Left colon (tissue), 2 donors: ENCODE data around the gene ZNF774. TPM values are rescaled to one million over a fixed set of nuclear protein-coding genes. Genes with fewer than 3 reads are reported as not detected.
A peak's percentile ranks its signal among the peaks of the same experiment; 100 is the strongest.
"Not testable (repeated sequence)": the region's sequence is repeated elsewhere in the genome, so short reads cannot be mapped to it uniquely, and the experiment has no call there.

Experiments used
- ATAC-seq: fragments of 200-7000 bp; cut with Tn5 transposase; one replicate; pipeline ENCODE4 v1.9.1; 2020; ENCODE audit warnings: mild to moderate bottlenecking, moderate library complexity
- DNase-seq, 2 donors: peaks; one replicate each; pipeline ENCODE4 v3.0.0-alpha.2; 2020
- intact Hi-C, 2 donors: fragments of 100-400 bp; cut with DNase I in 1 of 2; cut with micrococcal nuclease in 1 of 2; formaldehyde crosslinking; loops; one replicate each; pipeline versions ENCODE4 v1.11.2 to v1.14.0; 2022; cut with DNase I, micrococcal nuclease
- total RNA-seq, 2 donors: library from RNA; stranded (reverse); fragmentation: NEBNext Ultra II Directional; extraction: Animal tissue kit (Norgen Biotek cat#: 25700); gene quantifications; one replicate each; pipeline ENCODE4 v1.2.1, GENCODE V29; 2021
- donor health status: DM: no; HTN: no; CAD: no.
- donor health status: DM: yes; HTN: yes; CAD: no.

Gene ZNF774
- total RNA-seq, 2 donors from 2014 or later: 14.7 to 21.2 TPM

DNA sequence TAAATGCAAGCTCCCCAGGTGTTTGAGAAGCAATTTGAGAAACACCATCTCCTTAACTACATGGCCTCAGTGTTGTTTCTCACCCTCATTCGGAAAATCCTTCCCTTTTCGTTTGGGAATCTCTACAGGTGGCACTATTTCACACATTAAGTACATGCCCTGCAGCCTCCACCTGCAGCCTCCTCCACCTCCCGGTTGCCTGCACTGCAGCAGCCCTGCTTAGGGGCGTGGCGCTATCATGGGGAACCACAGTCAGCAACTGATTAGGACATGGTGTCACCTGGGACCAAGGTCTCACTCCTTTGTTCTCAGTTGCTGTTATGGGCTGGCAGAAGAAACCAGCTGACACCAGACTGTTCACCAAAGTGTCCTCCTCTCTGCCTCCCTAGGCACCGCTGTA is 11.7 kb upstream of the ZNF774 start:
- intact Hi-C loops: no loop called here
- peak; percentile 78 to 82 for DNase-seq
- peak; percentile 98 for ATAC-seq

DNA sequence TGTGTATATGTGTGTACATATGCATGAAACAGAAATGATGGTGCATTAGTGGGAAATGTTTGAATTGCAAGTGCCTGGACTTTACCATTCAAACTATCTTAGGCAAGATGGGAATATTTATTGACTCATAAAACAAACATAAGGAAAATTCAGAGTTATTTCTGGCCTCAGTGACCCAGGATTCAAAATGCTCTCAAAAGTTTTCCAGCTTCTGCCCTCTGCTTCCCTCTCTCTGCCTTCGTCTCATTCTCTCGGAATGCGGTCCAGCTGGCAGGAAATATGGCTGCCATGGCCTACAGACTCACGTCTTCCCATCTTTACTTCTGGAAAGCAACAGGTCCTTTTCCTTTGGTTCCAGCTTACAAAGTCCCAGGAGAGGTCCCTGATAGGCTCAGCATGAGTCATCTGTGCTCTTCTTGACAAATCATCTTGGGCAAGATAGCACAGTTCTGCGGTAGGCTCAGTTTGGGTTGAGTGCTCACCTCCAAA is 8.7 kb upstream of the ZNF774 start:
- intact Hi-C loops: no loop called here
- ATAC-seq: no peak
- no peak for DNase-seq

DNA sequence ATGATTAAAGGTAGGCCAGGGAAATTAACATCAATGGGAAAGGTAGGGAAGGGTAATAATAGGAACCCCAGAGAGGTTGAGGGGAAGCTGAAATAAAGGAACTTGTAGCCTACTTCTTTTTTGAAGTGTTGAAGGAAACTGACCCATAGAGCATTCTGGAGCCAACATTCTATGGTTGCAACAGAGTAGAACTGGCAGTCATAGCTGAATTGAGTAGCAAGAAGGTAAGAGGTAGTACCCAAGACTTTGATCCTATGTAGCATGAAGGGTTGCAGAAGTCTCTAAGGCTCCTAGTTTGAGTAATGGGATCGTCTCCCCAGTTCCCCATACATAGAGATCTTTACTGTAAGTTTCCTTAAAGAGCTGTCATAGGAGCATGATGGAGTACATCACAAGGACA is 7.4 kb upstream of the ZNF774 start:
- no peak for DNase-seq
- intact Hi-C loops: no loop called here
- ATAC-seq: no peak

DNA sequence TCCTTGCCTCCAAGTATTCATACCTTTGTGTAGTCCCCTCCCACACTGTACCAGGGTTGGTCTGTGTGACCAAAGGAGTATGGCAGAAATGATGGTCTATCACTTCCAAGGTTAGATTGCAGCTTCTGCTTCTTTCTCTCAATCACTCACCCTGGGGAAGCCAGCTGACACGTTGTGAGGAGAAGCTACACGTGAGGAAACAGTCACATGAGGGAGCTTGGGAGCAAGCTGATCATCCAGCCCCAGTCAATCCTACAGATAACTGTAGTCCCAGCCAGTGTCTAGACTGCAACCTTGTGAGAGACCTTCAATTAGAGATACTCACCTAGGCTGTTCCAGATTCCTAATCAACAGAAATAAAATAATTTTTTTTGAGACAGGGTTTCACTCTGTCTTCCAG is 6.2 kb upstream of the ZNF774 start:
- DNase-seq (no peak), ATAC-seq (no peak)
- intact Hi-C loops: no loop called here

DNA sequence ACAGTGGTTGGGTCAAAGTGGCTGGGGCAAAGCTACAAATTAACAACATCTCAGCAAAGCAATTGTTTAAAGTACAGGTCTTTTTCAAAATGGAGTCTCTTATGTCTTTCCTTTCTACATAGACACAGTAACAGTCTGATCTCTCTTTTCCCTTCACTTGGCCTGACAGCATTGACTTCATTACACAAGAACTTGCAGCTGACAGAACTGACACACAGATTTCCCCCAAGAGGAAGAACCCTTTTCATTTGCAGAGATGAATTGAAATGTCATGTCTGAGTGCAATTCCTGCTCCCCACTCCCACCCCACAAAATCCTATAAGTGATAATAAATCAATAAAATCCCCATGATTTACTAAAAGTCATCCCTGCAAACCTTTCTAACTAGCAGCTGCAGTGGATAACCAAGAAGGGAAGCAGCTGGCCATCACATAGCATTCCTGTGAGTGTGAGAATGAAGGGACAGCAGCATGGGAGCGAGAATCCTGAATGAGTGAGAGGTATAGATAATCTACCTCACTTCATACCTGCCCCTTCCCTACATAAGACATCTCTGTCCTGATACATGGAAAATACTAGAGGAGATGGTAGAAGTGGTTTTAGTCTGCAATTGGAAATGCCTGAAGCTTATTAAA is 4.5 kb upstream of the ZNF774 start:
- intact Hi-C loops, DNase-seq, ATAC-seq: not testable (repeated sequence)

DNA sequence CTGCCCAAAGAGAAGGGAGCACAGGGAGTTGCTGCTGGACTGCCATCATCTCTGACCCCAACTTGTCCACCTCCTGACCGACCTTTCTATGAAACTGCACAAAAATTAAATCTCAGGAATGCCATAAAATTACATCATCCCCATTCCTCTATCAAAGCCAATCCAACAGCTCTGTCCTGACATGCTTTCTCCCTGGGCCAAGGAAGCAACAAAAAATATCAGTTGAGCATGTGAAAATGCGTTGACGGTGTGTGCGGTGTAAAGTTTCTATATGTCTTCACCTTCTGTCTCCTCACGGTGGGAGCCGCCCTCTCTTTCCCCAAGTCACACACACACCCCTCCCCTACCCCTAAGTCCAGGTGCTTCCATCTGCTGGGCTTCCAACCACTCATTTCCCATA is 3.6 kb upstream of the ZNF774 start:
- intact Hi-C loops: no loop called here
- ATAC-seq: no peak
- no peak for DNase-seq

DNA sequence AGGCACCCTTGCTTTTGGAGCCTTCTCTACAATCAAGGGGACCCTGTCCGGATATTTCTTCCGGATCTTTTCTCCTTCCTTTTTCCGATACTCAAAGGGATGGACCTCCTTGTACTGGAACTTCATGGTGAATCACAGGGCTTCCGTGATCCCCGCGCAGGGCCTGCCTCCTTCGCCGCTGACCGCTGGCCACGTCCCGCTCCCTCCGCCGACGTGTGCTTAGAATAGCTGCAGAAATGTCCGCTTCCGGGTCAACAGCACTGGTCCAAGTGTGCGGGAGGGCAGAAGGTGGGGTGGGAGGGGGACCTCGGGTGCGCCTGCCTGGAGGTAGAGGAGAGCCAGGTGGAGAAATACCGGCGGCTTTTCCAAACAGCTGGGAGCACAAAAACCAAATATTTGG is 3.0 kb upstream of the ZNF774 start:
- ATAC-seq (no peak), DNase-seq (no peak)
- intact Hi-C loops: no loop called here

DNA sequence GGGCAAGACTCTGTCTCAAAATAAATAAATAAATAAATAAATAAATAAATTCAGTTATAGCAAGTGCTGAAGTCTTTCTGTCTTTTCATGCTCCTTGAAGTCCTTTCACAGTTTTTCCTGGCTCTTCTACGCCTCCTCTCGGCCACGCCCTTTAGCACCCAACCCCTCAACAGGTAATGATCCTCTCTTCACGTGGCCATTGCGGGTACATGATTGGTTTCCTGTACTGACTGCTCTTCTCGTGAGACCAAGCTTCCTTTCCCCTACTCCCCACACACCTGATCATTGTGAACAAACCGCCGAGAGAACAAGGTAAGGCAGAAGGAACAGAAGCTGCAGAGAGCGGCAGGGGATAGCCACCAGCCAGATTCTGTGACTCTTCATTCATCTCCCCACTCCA is 2.3 kb upstream of the ZNF774 start:
- DNase-seq: no peak
- no peak for ATAC-seq
- intact Hi-C loops: no loop called here

DNA sequence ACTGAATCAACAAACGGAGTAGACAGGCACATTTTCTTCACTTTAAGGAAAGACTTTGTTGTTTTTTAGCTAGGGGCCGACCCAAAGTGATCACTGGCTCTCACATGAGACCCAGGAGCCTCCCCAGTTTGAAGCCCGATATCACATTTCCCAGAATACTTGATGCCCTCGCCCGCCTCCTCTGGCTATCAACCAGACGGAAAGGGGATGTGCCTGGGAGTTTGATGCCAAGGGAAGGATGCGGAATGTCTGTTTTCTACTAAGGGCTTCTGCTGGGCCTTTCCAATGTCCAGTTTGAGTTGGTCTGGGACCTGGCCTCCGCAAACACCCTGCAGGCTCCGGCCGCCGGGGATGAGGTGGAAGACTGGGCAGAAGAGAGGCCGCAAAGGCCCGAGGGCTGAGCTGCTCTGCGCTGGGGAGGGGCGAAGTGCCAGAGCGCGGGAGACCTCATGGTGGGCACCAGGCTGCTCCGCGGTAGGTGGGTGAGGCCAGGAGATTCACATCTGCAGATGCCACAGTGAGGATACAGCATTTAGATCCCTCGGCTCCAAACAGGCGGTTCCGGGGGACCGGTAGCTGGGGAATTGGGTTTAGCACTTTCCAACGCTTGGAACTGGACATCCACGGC is 491 bp upstream of the ZNF774 start:
- ATAC-seq: no peak

DNA sequence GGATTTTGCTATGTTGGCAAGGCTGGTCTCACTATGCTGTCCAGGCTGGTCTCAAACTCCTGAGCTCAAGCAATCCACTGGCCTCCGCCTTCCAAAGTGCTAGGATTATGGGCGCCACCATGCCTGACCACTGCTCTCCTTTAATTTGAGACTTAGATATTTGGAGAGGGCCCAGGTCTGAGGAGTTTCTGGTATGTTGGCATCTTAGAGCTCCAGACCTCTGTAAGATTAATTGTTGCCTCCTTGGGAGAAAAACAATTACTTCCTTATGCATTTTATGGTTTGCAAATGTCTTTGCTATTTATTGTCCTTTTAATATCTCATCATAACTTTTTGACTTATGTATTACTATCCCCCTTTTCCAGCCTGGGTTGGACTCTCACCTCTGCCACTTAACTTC is 2.9 kb downstream of the ZNF774 start:
- ATAC-seq (no peak), DNase-seq (no peak)
- intact Hi-C loops: no loop called here

More for the DNA sequence above, 491 bp upstream of the ZNF774 start:
- intact Hi-C loops: no loop called here
- no peak for DNase-seq

DNA sequence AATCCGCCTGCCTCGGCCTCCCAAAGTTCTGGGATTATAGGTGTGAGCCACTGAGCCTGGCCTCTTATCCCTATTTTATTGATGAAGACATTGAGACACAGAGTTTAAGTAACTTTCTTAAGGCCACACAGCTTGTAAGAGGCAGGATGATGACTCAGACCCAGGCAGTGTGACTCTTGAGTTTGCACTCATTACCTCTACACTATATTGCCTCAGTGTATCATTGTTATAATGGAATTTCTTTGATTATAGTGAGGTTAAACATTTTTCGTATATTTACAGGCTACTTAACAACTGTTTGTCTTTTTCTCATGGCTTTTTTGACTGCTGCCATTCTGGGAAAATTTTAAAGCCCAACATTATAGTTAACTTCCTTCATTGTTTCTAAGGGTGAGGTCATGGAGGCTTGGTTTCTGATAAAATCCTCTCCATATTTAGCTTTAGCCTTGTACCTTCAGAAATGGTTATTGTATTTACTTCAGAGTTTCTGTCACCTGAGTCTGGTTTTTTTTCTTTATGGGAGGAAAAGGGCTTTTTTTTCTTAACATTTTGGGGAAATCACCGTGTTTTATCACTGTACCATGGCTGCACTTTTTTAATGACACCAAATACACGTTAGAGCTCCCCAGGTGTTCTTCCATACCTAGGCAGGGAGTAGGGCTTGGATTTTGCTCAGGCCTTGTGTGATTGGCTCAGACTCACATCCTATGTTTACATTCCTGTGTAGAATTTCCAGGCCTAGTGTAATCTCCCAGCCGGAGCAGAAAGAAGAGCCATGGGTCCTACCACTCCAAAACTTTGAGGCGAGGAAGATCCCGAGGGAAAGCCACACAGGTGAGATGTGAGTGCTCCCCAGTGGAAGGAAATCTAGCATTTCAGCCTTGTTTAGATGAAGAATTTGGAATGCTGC is 6.3 kb downstream of the ZNF774 start:
- ATAC-seq (peak; percentile 85), DNase-seq (peak in 1 of 2 donors; percentile 52)
- intact Hi-C loops: no loop called here

DNA sequence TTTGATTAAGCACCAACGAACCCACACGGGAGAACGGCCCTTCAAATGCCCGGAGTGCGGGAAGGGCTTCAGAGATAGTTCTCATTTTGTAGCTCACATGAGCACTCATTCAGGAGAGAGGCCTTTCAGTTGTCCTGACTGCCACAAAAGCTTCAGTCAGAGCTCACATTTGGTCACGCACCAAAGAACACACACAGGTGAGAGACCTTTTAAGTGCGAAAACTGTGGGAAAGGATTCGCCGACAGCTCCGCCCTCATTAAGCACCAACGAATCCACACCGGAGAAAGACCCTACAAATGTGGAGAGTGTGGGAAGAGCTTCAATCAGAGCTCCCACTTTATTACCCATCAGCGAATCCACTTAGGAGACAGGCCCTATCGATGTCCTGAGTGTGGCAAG is 8.7 kb downstream of the ZNF774 start:
- DNase-seq: no peak
- no peak for ATAC-seq
- intact Hi-C loops: no loop called here

DNA sequence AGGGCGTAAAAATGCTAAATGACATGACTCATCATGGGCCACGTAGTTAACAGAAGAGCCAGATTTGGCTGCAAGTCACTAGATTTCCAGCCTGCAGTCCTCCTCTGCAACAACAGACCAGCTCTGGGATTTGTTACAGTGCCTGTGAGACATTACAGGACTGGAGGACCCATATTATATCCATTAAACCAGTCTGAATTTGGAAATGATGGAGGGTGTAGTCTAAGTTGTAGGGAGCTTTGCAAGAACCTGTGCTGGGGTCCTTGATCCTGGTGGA is 10.8 kb downstream of the ZNF774 start:
- ATAC-seq (no peak), DNase-seq (no peak)
- intact Hi-C loops: no loop called here

DNA sequence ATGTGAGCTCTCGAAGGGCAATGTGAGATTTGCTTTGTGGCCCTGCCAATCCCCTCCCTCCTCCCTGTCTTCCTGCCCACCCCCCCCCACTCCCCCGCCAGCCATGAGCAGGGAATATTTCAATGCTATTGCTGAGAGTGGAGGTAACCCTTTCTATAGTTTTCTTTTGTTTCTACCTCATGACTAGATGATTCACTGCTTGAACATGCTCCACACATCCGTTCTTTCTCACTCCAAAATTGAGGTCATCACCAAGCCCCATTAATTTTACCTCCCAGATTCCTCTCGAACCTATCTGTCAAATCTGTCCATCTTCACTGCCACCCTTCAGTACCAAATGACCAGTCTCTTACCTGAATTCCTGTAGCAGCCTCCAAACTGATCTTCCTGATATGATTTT is 12.2 kb downstream of the ZNF774 start:
- intact Hi-C loops: no loop called here
- ATAC-seq: no peak
- no peak for DNase-seq

DNA sequence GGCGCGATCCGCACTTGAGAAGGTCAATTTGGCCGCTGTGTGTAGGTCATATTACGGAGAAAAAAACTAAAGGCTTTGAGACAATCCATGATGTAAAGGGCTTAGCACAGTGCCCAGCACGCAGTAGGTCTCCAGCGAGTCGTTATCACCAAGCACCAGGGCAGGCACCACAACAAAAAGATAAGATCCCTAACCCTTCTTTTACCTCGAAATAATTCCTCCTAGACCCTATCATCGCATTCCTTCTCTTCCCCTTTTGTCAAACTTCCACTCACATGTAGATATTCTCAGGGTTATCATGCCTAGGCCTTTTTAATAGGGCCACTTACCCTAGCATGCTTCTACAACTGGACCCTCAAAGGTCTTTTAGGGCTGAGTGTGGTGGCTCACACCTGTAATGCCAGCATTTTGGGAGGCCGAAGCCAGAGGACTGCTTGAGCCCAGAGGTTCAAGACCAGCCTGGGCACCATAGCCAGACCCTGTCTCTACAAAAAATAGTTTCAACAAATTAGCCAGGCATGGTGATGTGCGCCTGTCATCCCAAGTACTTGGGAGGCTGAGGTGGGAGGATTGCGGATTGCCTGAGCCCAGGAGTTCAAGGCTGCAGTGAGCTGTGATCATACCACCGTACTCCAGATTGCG is 13.5 kb downstream of the ZNF774 start:
- ATAC-seq (no peak), DNase-seq (no peak)
- intact Hi-C loops: no loop called here

DNA sequence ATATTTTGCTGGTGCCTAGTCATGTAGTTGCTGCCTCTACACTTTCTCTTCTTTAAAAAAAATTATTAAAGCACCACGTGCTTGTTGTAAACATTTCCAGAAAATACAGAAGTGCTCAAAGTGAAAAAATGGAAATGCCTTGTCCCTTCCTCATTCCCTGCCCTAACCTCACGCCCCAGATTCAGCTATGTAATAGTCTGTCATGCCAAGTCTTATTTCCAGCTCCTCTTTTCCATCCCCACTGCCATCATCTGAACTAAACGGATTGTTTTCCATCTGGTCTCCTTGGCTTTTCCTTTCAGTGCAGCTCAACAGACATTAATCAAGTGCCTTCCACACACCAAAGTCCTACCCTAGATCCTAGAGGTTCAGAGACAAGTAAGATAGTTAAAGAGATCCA is 15.5 kb downstream of the ZNF774 start:
- DNase-seq (no peak), ATAC-seq (no peak)
- intact Hi-C loops: no loop called here

DNA sequence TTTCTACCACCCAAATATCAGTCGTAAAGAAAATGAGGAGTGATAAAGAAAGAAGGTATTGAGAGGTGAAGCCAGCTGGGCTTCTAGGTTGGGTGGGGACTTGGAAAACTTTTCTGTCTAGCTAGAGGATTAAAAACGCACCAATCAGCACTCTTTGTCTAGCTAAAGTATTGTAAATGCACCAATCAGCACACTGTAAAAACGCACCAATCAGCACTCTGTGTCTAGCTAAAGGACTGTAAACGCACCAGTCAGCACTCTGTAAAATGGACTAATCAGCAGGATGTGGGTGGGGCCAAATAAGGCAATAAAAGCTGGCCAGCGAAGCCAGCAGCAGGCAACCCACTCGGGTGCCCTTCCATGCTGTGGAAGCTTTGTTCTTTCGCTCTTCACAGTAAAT is 23.0 kb downstream of the ZNF774 start:
- DNase-seq: no peak
- no peak for ATAC-seq
- intact Hi-C loops: no loop called here

DNA sequence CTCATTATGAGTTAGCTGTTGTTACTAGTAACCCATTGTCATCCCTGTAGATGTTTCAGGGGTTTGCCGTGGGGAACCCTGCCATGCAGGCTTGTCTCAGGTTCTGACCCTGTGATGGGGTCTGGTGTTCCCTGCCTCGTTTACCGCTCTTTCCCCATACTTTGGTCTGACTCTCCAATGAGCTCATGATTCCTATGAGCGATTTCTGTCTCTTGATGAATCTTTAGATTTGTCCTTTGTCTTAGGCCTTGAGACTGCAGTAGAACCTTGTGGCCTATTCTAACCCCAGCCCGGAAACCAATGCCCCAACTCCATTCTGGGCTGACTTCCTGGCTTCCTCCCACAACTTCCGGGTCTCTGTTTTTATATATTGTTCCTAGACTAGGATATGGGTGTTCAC is 24.7 kb downstream of the ZNF774 start:
- DNase-seq: no peak
- no peak for ATAC-seq
- intact Hi-C loops: no loop called here

DNA sequence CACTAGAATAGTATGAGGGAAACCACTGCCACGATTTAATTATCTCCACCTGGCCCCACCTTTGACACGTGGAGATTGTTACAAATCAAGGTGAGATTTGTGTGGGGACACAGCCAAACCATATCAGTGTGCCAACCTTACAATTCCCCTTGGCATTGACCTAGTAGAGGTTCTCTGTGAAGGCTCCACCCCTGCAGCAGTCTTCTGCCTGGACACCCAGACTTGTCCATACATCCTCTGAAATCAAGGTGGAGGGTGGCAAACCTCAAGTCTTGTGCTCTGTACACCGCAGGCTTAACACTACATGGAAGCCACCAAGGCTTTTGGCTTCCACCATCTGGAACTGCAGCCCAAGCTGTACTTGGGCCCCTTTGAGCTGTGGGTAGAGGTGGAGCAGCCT is 27.2 kb downstream of the ZNF774 start:
- DNase-seq (no peak), ATAC-seq (no peak)
- intact Hi-C loops: no loop called here

DNA sequence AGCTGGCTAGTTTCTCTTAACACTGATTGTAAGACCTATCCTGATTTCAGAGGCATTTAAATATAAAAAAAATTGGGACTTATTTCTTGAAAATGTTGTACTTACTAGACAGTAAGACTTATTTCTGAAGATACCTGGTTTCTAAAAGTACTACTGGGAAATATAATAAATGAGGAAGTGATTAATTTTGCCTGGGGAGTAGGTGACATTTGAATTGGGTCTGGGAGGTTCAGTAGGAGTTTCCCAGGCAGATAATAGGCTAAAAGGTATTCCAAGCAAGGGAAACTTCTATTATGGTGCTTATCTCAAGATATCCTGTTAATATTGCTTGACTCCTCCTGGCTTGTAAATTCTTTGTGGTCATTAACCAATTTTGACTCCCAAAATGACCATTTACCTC is 29.4 kb downstream of the ZNF774 start:
- intact Hi-C loops: no loop called here
- no peak for DNase-seq
- no peak for ATAC-seq
